Ovary (tissue), 9 donors: Measurements from ENCODE around the gene DEFB121. TPM values are rescaled to one million over a fixed set of nuclear protein-coding genes. Genes with fewer than 3 reads are reported as not detected.

Experiments used
- DNase-seq, 5 donors: peaks; one replicate each; pipeline ENCODE4 v3.0.0-alpha.2; 2019 to 2020
- H3K27ac ChIP-seq, 2 donors: fragments of 200-600 bp; one replicate each; pipeline versions ENCODE4 v1.5.1 to v1.8.0; 2019 to 2022
- H3K27me3 ChIP-seq: fragments of 200-600 bp; one replicate; pipeline ENCODE4 v1.8.0; 2022
- H3K36me3 ChIP-seq: fragments of 200-600 bp; sonication (generic); one replicate; pipeline ENCODE4 v1.5.1; 2019
- H3K4me1 ChIP-seq: one replicate; pipeline ENCODE4 v1.8.1; 2013; ENCODE audit warnings: mild to moderate bottlenecking, moderate library complexity; ENCODE audit not compliant: insufficient read depth
- H3K4me3 ChIP-seq: fragments of 200-600 bp; sonication (generic); one replicate; pipeline ENCODE4 v1.5.1; 2017
- H3K9me3 ChIP-seq, 2 donors: fragments of 200-600 bp in 1 of 2; sonication (generic) in 1 of 2; one replicate each; pipeline versions ENCODE4 v1.5.1 to v1.8.1; 2013 to 2019; ENCODE audit warnings: mild to moderate bottlenecking in 1 of 2, moderate library complexity in 1 of 2
- CTCF ChIP-seq, 3 donors: fragments of 450-650 bp in 2 of 3; fragments of 200-600 bp in 1 of 3; IDR thresholded peaks; one replicate each; pipeline versions ENCODE4 v1.5.1 to v1.8.0; 2016 to 2022; ENCODE audit warnings: antibody characterized with exemption in 3 of 3, mild to moderate bottlenecking in 1 of 3
- EP300 ChIP-seq: sonication (generic); formaldehyde crosslinking; IDR thresholded peaks from one replicate; pipeline ENCODE4 v1.6.1; 2017; ENCODE audit warnings: antibody characterized with exemption
- POLR2A ChIP-seq: fragments of 450-650 bp; IDR thresholded peaks from one replicate; pipeline ENCODE4 v1.6.1; 2017; ENCODE audit warnings: antibody characterized with exemption, mild to moderate bottlenecking, moderate library complexity
- WGBS, 3 donors: extraction: QIAGEN DNeasy Blood & Tissue Kit in 1 of 3; methylation state at CpG; one replicate each; pipeline versions ENCODE4 v1.1.5 to v1.1.7; 2013 to 2017; 5-methylcytosine and 5-hydroxymethylcytosine counted together
- intact Hi-C, 4 donors: fragments of 100-400 bp; cut with DNase I; formaldehyde crosslinking; loops; one replicate each; pipeline versions ENCODE4 v1.11.0 to v1.15.1; 2022 to 2023
- polyA plus RNA-seq, 2 donors: library from polyadenylated mRNA; stranded (reverse); fragments of 200-250 nt in 1 of 2; fragments of 350-450 nt in 1 of 2; fragmentation: Illumina TruSeq in 1 of 2; extraction: RNeasy Lipid Tissue Mini Kit (QIAGEN cat#74804) in 1 of 2; gene quantifications; one replicate each; pipeline ENCODE4 v1.2.3, GENCODE V29; 2013 to 2014
- total RNA-seq, 7 donors: library from RNA; depleted of rRNA in 2 of 7; stranded (reverse); fragments of >200 nt in 2 of 7; fragmentation: NEBNext Ultra II Directional in 3 of 7; extraction: Animal tissue kit (Norgen Biotek cat#: 25700) in 3 of 7; gene quantifications; one replicate each; pipeline versions ENCODE4 v1.1.0 to v1.2.4, GENCODE V29; 2016 to 2023
- donor health status: DM: no; HTN: no; CAD: no; lungs with moderate emphysema.
- donor health status: DM: no; HTN: no; CAD: no.
- donor health status: Bipolar disorder and iron deficiency.
- donor health status: DM: yes; HTN: yes; CAD: no.
- donor health status: DM: no; HTN: no; CAD: no.
- donor health status: DM: yes; HTN: yes; CAD: no.

The DEFB121 gene
- total and polyA plus RNA-seq, 9 donors = not detected

DNA sequence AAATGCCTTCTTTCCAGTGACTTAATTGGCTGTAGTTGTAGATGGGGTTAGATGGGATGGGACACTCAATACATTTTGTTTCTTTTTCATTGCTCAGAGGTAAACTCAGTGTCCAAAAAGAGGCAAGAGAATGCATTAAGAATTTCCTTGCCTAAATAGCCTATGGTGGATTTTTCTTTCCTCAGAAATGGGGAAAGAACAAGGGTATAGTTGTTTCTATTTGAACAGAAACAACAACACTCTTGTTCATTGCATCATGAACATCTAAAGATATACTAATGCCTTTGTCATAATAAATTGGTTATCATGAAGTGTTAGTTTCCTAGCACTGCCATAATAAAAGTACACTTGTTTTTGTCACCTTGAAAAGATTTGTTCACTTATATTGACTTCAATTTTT lies 19.8 kb upstream of the DEFB121 start:
- Histone ChIP-seq H3K9me3 (no peaks in the 10 kb centered on the region), H3K4me3 (no peak overlapping the region), H3K4me1 (no peaks in the 10 kb centered on the region), H3K36me3 (no peaks in the 10 kb centered on the region), H3K27me3 (no peaks in the 10 kb centered on the region), H3K27ac (no peak overlapping the region)
- intact Hi-C loops = no loop called here
- DNase-seq = no peak
- TF ChIP-seq EP300 (no peak), CTCF (IDR thresholded peaks at IDR 0.05) (no peak), POLR2A (no peak)

DNA sequence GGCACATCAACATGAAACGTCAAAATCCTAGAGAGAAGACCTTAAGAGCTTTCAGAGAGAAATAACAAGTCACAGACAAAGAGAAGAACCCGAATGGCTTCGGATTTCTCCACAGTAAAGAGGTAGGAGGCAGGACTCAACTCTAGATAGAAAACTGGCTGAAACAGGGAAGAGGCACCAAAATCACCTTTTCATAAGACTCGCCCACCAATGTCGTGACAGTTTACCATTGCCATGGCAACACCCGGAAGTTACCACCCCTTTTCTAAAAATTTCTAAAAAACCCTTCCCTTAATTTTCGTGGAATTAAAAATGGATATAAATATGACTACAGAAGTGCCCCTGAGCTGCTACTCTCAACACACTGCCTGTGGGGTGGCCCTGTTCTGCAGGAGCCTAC lies 12.3 kb upstream of the DEFB121 start:
- Histone ChIP-seq H3K36me3 (no peaks in the 10 kb centered on the region), H3K4me1 (no peaks in the 10 kb centered on the region), H3K27ac (no peak overlapping the region), H3K27me3 (no peaks in the 10 kb centered on the region), H3K4me3 (no peak overlapping the region), H3K9me3 (no peaks in the 10 kb centered on the region)
- TF ChIP-seq POLR2A (no peak), EP300 (no peak), CTCF (IDR thresholded peaks at IDR 0.05) (no peak)
- 77 to 80% (median 78%) methylated on average over 7 of the region's 7 CpGs for WGBS, 3 donors
- no peak for DNase-seq
- intact Hi-C loops = no loop called here

DNA sequence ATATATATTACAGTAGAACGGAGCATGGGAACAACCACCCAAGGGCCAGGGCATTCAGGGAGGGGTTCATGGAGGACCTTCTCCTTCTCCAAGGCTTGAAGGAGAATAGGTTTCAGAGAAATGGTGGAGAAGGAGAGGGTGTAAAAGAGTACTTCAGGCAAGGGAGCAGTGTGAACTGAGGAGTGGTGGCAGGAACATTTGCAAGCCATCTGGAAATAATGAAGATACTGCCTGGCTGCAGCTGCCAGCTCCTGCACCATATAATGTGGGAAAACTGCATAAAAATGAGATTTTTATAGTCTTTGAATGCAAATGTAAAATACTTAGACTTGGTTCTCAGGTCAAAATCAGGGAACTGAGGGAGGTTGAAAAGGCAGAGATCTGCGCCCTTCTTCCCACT lies 9.6 kb upstream of the DEFB121 start:
- Histone ChIP-seq H3K27ac (no peak overlapping the region), H3K9me3 (no peaks in the 10 kb centered on the region), H3K27me3 (no peaks in the 10 kb centered on the region), H3K4me1 (no peaks in the 10 kb centered on the region), H3K36me3 (no peaks in the 10 kb centered on the region), H3K4me3 (no peak overlapping the region)
- intact Hi-C loops = no loop called here
- no peak for TF ChIP-seq CTCF (IDR thresholded peaks at IDR 0.05)
- WGBS, 3 donors = 80 to 94% (median 88%) methylated on average over 2 of the region's 2 CpGs
- no peak for DNase-seq

DNA sequence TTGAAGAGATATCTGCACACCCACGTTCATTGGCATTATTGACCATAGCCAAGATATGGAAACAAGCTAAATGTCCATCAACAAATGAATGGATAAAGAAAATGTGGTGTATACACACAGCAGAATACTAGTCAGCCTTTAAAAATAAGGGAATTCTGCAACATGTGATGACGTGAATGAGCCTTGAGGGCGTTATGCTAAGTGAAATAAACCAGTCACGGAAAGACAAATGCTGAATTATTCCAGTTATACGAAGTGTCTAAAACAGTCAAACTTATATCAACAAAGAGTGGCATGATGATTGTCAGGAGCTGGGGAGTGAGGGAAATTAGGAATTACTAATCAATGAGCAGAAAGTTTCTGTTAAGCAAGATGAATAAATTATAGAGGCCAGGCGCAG lies 8.4 kb upstream of the DEFB121 start:
- 63 to 73% (median 68%) methylated on average over 6 of the region's 6 CpGs for WGBS, 3 donors
- Histone ChIP-seq H3K4me3 (no peak overlapping the region), H3K36me3 (no peaks in the 10 kb centered on the region), H3K27me3 (no peaks in the 10 kb centered on the region), H3K4me1 (no peaks in the 10 kb centered on the region), H3K27ac (no peak overlapping the region), H3K9me3 (no peaks in the 10 kb centered on the region)
- DNase-seq = no peak
- TF ChIP-seq POLR2A (no peak), EP300 (no peak), CTCF (IDR thresholded peaks at IDR 0.05) (no peak)
- intact Hi-C loops = no loop called here

DNA sequence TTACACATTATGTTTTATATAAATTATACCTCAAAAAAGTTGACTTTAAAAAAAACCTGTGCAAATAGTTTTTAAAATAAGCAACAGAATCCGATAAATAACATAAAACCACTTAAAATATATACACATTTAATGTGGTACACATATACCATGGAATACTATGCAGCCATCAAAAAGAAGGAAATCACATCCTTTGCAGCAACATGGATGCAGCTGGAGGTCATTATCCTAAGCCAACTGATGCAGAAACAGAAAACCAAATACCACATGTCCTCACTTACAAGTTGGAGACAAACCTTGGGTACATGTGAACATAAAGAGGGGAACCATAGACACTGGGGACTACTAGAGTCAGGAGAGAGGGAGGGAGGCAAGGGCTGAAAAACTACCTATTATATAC lies 4.0 kb upstream of the DEFB121 start:
- intact Hi-C loops = no loop called here
- TF ChIP-seq CTCF (IDR thresholded peaks at IDR 0.05) (no peak), POLR2A (no peak), EP300 (no peak)
- H3K36me3 ChIP-seq = no peaks in the 10 kb centered on the region
- H3K4me1 ChIP-seq = no peaks in the 10 kb centered on the region
- H3K9me3 ChIP-seq = no peaks in the 10 kb centered on the region
- H3K27ac ChIP-seq = no peak overlapping the region
- WGBS, 3 donors = 32 to 46% (median 35%) methylated on average over 1 of the region's 1 CpG
- no peak overlapping the region for H3K4me3 ChIP-seq
- no peaks in the 10 kb centered on the region for H3K27me3 ChIP-seq
- no peak for DNase-seq
